HCT116 (cell line): ENCODE measurements around the gene FRMD4A.

Experiments used
- POLR2AphosphoS5 ChIP-seq: IDR thresholded peaks from 2 replicates; pipeline ENCODE4 v1.6.1; 2011; ENCODE audit warnings: mild to moderate bottlenecking, low read depth, low read length, moderate library complexity
- SIN3A ChIP-seq: IDR thresholded peaks from 2 replicates; pipeline ENCODE4 v1.6.1; 2012; ENCODE audit warnings: low read depth
- SRF ChIP-seq: IDR thresholded peaks from 2 replicates; pipeline ENCODE4 v1.6.1; 2012; ENCODE audit warnings: low read depth
- TF ChIP-seq, protein P1 (sequence below), 3 experiments: fragments of 200-600 bp in 1 of 3; sonication (generic) in 1 of 3; IDR thresholded peaks in 2 of 3; conservative IDR thresholded peaks in 1 of 3; 2 replicates each; pipeline ENCODE4 v1.5.1; 2012 to 2017; ENCODE audit warnings: low read depth in 2 of 3, low read length in 2 of 3, antibody characterized with exemption in 1 of 3, borderline replicate concordance in 1 of 3, control low read depth in 1 of 3, mild to moderate bottlenecking in 1 of 3, mixed read lengths in 1 of 3, mixed run types in 1 of 3, moderate library complexity in 1 of 3; ENCODE audit not compliant: insufficient read depth in 1 of 3

- TF ChIP-seq, protein P1, sequence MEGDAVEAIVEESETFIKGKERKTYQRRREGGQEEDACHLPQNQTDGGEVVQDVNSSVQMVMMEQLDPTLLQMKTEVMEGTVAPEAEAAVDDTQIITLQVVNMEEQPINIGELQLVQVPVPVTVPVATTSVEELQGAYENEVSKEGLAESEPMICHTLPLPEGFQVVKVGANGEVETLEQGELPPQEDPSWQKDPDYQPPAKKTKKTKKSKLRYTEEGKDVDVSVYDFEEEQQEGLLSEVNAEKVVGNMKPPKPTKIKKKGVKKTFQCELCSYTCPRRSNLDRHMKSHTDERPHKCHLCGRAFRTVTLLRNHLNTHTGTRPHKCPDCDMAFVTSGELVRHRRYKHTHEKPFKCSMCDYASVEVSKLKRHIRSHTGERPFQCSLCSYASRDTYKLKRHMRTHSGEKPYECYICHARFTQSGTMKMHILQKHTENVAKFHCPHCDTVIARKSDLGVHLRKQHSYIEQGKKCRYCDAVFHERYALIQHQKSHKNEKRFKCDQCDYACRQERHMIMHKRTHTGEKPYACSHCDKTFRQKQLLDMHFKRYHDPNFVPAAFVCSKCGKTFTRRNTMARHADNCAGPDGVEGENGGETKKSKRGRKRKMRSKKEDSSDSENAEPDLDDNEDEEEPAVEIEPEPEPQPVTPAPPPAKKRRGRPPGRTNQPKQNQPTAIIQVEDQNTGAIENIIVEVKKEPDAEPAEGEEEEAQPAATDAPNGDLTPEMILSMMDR (IDR thresholded peaks at IDR 0.05 in 2 of 3, conservative IDR thresholded peaks at IDR 0.05 in 1 of 3; ENCODE audit: borderline replicate concordance in 1 of 3, insufficient read depth in 1 of 3, low read depth in 2 of 3, low read length in 2 of 3) = no peak
- no peak for TF ChIP-seq SRF
- TF ChIP-seq SIN3A = no peak
- TF ChIP-seq POLR2AphosphoS5 = no peak
These were observed 391.3 kb downstream of the FRMD4A start for GRCh38 chr10:13939391-13939790.
